GM10266 (cell line): ENCODE results near the gene GALNT10.

Experiments
- DNase-seq: peaks from one replicate; pipeline ENCODE4 v3.0.0; 2012; ENCODE audit errors: extremely low spot score
- CTCF ChIP-seq: IDR thresholded peaks from 2 replicates; pipeline ENCODE4 v1.5.1; 2012; ENCODE audit warnings: mild to moderate bottlenecking, low read depth; ENCODE audit not compliant: control insufficient read depth, insufficient read depth; ENCODE audit errors: missing control alignments

The GALNT10 gene

GRCh38 chr5:154351141-154351540 lies 160.6 kb downstream of the GALNT10 start:
- TF ChIP-seq CTCF = no peak

GRCh38 chr5:154351566-154351965 lies 161.0 kb downstream of the GALNT10 start:
- no peak for TF ChIP-seq CTCF
- DNase-seq = no peak

More at GRCh38 chr5:154351141-154351540, 160.6 kb downstream of the GALNT10 start:
- DNase-seq = no peak

GRCh38 chr5:154352960-154353548 lies 162.5 kb downstream of the GALNT10 start:
- no peak for TF ChIP-seq CTCF
- no peak for DNase-seq

GRCh38 chr5:154355129-154355611 lies 164.6 kb downstream of the GALNT10 start:
- no peak for DNase-seq
- no peak for TF ChIP-seq CTCF

DNA sequence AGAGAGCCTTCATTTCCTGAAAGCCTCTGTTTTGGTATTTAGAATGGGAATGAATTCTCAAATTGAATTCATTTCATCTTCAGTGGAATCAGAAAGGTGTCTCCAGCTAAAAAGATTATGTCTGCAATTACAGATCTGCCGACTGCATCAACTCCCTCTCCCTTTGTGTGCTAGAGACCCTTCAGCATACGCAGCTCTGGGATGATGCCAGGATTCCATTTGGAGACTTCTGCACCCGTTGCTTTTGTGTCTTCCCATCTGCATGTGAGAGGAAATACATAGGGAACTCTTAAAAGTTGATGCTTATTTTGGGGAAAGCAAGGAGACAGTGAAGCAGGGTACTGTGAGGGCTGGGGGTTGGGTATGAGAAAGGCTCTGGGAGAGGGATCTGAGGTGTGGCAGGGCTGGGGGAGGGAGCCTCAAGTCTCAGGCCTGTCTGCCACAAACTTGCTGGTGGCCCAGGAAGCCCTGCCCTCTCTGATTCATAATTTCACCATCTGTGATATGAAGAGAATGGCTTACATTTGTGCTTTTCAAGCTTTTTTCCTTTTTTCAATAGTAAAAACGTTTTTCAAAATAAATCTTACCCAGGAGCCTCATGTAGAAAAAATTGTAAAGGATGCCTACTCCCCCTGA lies 165.6 kb downstream of the GALNT10 start:
- no peak for DNase-seq
- TF ChIP-seq CTCF = no peak

DNA sequence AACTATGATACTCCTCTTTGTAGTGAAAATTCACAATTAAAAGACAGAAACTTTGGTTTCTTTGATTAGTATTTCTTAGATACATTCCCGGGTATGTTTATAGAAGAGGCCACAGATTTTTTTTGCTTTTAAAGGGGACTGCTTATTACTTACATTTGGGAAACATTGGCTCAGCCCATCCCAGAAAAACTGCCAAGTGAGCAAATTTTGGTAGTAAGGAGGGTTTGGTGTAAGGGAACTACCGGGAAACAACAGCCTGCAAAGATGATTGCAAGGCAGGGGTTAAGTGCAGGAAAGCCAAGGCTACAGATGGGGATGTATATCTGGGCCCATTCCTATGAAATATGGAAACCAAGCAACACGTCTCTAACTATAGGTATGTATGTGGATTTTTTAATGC lies 166.4 kb downstream of the GALNT10 start:
- DNase-seq = no peak
- no peak for TF ChIP-seq CTCF

DNA sequence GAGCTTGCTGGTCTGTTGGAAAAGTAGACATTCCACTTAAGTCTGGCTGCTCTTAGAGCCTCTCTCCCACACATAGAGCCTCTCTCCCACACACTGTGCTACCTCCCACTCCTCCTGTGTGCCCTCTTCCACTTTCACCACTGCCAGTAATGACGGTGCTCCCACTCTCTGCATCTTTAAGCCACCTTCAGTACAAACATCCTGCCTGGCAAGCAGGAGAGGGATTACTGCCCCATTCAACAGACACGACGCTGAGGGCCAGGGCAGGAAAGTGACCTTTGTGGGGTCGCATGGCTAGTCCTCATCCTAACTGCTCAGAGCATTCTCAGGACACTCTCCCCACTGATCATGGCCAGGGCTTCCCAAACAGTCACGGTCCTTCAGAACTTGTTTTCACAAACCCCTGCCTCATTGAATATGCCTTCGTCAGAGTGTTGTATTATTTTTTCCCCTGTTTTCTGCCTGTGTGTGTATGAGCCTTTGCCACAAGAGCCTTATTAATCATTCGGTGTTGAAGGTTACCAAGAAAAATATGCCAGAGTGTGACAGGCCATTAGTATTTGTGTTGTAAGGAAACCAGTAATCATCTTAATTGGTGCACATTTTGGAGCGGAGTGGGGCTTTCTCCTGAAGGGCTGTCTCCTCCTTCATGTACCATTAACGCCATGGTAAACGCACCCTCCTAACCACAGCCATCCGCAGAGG lies 168.1 kb downstream of the GALNT10 start:
- no peak for TF ChIP-seq CTCF
- no peak for DNase-seq
